ENCODE data around the gene FLNB. TPM values are rescaled to one million over a fixed set of nuclear protein-coding genes. Genes with fewer than 3 reads are reported as not detected.
A peak's percentile ranks its signal among the peaks of the same experiment; 100 is the strongest.

Gene FLNB
- total RNA-seq, 4 donors from 2014 or later: 61.9 to 114 (median 89.9) TPM

DNA sequence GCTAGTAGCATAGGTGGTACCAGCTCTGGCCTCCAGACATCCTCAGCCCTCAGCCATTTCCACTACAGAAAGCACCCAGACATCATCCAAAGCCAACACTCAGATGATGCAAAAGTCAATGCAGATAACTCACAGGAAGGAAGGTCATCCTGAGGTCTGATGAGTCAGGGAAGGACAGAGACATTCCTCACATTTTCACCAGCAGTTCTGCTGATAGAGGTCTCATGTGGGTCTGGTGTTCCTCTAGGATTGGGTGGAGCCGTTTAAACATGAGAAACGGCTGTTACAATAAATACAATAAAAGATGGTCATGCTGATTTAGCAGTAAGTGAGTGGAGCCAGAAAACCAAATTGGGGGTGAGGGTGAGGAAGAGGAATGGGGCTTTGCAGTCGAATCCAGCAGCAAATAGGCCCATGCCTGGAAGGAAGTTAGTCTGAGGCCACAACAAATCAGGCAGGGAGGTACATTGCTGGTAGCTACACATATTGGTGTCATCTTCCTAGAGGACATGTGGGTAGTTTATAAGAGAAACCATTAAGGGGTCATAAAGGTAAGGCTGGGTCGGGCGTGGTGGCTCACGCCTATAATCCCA is 33.3 kb upstream of the FLNB start:
- WGBS: 67% methylated on average over 6 of the region's 6 CpGs
- Histone ChIP-seq H3K4me1 (peaks cover 28 to 44% (median 30%) of the 10 kb centered on the region in 4 donors), H3K36me3 (no peaks in the 10 kb centered on the region), H3K27me3 (no peaks in the 10 kb centered on the region), H3K4me3 (no peak overlapping the region), H3K9me3 (no peaks in the 10 kb centered on the region), H3K27ac (replicated peaks in 1 of 4) (peak overlapping the region in 2 of 4 donors; percentile 5 to 31)
- DNase-seq (ENCODE audit: extremely low spot score): no peak
- intact Hi-C loops (cut with DNase I): no loop called here
- TF ChIP-seq POLR2AphosphoS5 (IDR thresholded peaks at IDR 0.05) (peak; percentile 39 to 59), POLR2A (IDR thresholded peaks at IDR 0.05; ENCODE audit: low read depth) (no peak), EP300 (IDR thresholded peaks at IDR 0.05) (no peak)
- TF ChIP-seq, protein P1, sequence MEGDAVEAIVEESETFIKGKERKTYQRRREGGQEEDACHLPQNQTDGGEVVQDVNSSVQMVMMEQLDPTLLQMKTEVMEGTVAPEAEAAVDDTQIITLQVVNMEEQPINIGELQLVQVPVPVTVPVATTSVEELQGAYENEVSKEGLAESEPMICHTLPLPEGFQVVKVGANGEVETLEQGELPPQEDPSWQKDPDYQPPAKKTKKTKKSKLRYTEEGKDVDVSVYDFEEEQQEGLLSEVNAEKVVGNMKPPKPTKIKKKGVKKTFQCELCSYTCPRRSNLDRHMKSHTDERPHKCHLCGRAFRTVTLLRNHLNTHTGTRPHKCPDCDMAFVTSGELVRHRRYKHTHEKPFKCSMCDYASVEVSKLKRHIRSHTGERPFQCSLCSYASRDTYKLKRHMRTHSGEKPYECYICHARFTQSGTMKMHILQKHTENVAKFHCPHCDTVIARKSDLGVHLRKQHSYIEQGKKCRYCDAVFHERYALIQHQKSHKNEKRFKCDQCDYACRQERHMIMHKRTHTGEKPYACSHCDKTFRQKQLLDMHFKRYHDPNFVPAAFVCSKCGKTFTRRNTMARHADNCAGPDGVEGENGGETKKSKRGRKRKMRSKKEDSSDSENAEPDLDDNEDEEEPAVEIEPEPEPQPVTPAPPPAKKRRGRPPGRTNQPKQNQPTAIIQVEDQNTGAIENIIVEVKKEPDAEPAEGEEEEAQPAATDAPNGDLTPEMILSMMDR (IDR thresholded peaks at IDR 0.05): no peak

DNA sequence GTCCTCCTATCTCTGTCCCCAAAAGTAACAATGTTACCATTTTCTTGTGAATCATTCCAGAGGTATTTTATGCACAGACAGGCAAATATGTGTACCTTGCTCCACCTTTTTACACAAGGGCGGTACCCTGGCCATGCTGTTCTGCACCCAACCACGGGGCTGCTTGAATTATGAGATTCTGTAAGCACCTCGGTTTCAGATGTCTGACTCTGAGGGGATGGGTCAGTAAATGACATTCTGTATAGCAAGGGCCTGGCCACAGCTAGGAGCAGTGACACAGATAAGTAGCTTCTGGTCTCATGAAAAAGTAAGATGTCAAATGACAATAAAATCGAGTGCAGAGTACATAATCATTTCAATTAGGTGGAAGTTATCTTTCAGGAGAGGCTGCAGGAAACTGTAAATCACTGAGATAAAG is 30.4 kb upstream of the FLNB start:
- intact Hi-C loops (cut with DNase I): no loop called here
- peaks cover 13 to 35% (median 23%) of the 10 kb centered on the region in 4 donors for H3K4me1 ChIP-seq
- 55% methylated on average over 4 of the region's 4 CpGs for WGBS
- peak overlapping the region in 1 of 4 donors; percentile 11 for H3K27ac ChIP-seq (replicated peaks in 1 of 4)
- no peaks in the 10 kb centered on the region for H3K36me3 ChIP-seq
- no peak for DNase-seq (ENCODE audit: extremely low spot score)
- no peaks in the 10 kb centered on the region for H3K27me3 ChIP-seq
- TF ChIP-seq POLR2AphosphoS5 (IDR thresholded peaks at IDR 0.05) (no peak), POLR2A (IDR thresholded peaks at IDR 0.05; ENCODE audit: low read depth) (no peak)
- TF ChIP-seq, protein P1 (IDR thresholded peaks at IDR 0.05): no peak
- no peaks in the 10 kb centered on the region for H3K9me3 ChIP-seq
- H3K4me3 ChIP-seq: no peak overlapping the region

GRCh38 chr3:57978316-57978715 is 29.9 kb upstream of the FLNB start:
- peaks cover 14 to 37% (median 27%) of the 10 kb centered on the region in 4 donors for H3K4me1 ChIP-seq
- 86% methylated on average over 8 of the region's 8 CpGs for WGBS
- H3K4me3 ChIP-seq: no peak overlapping the region
- peak overlapping the region in 1 of 4 donors; percentile 11 for H3K27ac ChIP-seq (replicated peaks in 1 of 4)
- no peaks in the 10 kb centered on the region for H3K9me3 ChIP-seq
- no peaks in the 10 kb centered on the region for H3K36me3 ChIP-seq
- intact Hi-C loops (cut with DNase I): no loop called here
- TF ChIP-seq POLR2A (IDR thresholded peaks at IDR 0.05; ENCODE audit: low read depth) (no peak), POLR2AphosphoS5 (IDR thresholded peaks at IDR 0.05) (no peak), EP300 (IDR thresholded peaks at IDR 0.05) (no peak)
- TF ChIP-seq, protein P1 (IDR thresholded peaks at IDR 0.05): no peak
- no peaks in the 10 kb centered on the region for H3K27me3 ChIP-seq
- no peak for DNase-seq (ENCODE audit: extremely low spot score)

DNA sequence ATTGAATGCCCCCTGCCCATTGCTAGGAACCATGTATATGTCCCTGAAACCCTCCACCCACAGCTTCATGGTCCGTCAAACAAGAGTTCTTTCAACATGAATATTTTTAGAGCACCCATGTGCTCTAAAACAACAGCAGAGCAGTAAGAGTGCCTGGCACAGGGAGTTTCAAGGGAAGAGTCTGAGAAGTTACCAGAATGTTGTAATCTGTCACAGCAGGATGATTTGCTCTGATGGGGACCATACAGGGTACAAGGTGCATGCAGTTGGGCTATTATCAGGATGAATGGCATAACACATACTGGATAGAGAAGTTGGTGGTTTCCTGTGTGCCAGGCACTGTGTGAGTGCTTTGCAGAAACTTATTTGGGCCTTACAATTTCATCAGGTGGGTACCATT is 27.8 kb upstream of the FLNB start:
- 80% methylated on average over 1 of the region's 1 CpG for WGBS

DNA sequence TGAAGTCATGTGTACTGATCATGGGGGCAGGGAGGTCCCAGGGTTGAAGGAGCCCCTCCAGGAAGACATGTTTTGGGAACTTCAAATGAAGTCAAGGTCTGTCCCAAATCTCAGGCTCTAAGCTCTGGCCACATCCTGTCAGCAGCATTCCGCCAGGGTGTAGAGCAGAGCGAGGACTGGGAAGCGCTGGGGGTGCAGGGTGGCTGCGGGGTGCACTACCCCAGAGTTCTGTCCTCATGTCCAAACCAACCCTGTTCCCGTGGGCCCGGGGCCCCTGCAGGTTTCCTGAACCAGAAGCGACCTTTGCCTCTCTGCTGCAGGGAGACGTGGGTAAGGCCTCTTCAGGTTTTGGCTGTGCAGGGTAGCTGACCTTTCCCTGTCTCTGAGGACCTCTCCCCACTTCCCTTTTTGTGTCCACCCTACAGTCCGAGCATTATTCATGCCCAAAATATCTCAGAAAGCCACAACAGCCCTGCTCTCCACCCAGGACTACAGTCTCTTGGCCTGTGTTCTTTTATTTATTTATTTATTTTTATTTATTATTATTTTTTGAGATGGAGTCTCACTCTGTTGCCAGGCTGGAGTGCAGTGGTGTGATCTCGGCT is 26.6 kb upstream of the FLNB start:
- intact Hi-C loops (cut with DNase I): no loop called here
- Histone ChIP-seq H3K27ac (replicated peaks in 1 of 4) (no peak overlapping the region), H3K9me3 (no peaks in the 10 kb centered on the region), H3K27me3 (no peaks in the 10 kb centered on the region), H3K36me3 (no peaks in the 10 kb centered on the region), H3K4me1 (peaks cover 16 to 35% (median 29%) of the 10 kb centered on the region in 4 donors), H3K4me3 (no peak overlapping the region)
- no peak for DNase-seq (ENCODE audit: extremely low spot score)
- 86% methylated on average over 10 of the region's 10 CpGs for WGBS
- TF ChIP-seq POLR2AphosphoS5 (IDR thresholded peaks at IDR 0.05) (no peak), EP300 (IDR thresholded peaks at IDR 0.05) (no peak), POLR2A (IDR thresholded peaks at IDR 0.05; ENCODE audit: low read depth) (no peak)
- TF ChIP-seq, protein P1 (IDR thresholded peaks at IDR 0.05): no peak

More for the DNA sequence above, 27.8 kb upstream of the FLNB start:
- Histone ChIP-seq H3K27me3 (no peaks in the 10 kb centered on the region), H3K9me3 (no peaks in the 10 kb centered on the region), H3K27ac (replicated peaks in 1 of 4) (no peak overlapping the region), H3K4me3 (no peak overlapping the region), H3K4me1 (peaks cover 16 to 36% (median 29%) of the 10 kb centered on the region in 4 donors), H3K36me3 (no peaks in the 10 kb centered on the region)
- DNase-seq (ENCODE audit: extremely low spot score): no peak
- intact Hi-C loops (cut with DNase I): no loop called here
- TF ChIP-seq POLR2A (IDR thresholded peaks at IDR 0.05; ENCODE audit: low read depth): no peak

Data from esophagus muscularis mucosa (tissue), 4 donors.